Fibroblast of pulmonary artery (primary cell): Measurements from ENCODE around the gene ERP27.

Source experiments
- DNase-seq: peaks from one replicate; pipeline ENCODE4 v3.0.0-alpha.2; 2010; ENCODE audit warnings: low read depth
- H3K4me3 ChIP-seq: replicated peaks from 2 replicates; pipeline ENCODE4 v1.5.1; 2011; ENCODE audit warnings: low read depth, mild to moderate bottlenecking, control low read depth, low read length, moderate library complexity
- CTCF ChIP-seq: IDR thresholded peaks from 2 replicates; pipeline ENCODE4 v1.5.1; 2011; ENCODE audit warnings: mild to moderate bottlenecking, control low read depth, low read length, inconsistent platforms; ENCODE audit errors: missing control alignments

The ERP27 gene

GRCh38 chr12:14938301-14938700 lies at the start of gene ERP27:
TSS of gene ERP27 (minus strand) at chr12:14938537. CDS start at chr12:14938508, 29 bp downstream.
- DNase-seq, result no peak
- H3K4me3 ChIP-seq, result no peak within 1 kb of the TSS
- TF ChIP-seq CTCF, result no peak

- DNase-seq, result no peak
- no peak overlapping the region for H3K4me3 ChIP-seq
- no peak for TF ChIP-seq CTCF
These were observed 49.7 kb upstream of the ERP27 start for GRCh38 chr12:14988035-14988434.

- TF ChIP-seq CTCF, result peak; percentile 6
- no peak for DNase-seq
- H3K4me3 ChIP-seq, result no peak overlapping the region
These were observed 48.1 kb upstream of the ERP27 start for GRCh38 chr12:14986449-14986848.

- no peak overlapping the region for H3K4me3 ChIP-seq
- DNase-seq, result no peak
- TF ChIP-seq CTCF, result no peak
These were observed 46.5 kb upstream of the ERP27 start for GRCh38 chr12:14984766-14985285.

GRCh38 chr12:14984036-14984435 lies 45.7 kb upstream of the ERP27 start:
- no peak for TF ChIP-seq CTCF

DNA sequence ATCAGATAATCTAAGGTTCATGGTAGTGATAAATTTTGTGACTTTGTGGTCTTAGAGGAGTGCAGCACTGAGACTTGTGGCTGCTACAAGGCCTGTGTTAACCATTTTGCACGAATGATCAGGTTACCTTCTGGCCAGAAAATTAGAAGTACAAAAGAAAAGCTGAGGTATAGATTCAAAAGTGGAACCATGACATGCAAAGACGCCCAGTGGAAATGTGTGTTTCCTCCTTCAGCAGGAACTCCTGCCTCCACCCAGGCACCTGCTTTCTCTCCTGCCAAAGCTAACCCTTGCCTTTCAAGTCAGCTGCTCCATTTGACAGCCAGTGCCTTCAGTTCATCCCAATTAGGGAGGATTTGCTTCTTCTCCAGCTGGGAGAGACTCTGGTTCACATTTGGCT lies 44.7 kb upstream of the ERP27 start:
- DNase-seq, result no peak
- no peak for TF ChIP-seq CTCF
- no peak overlapping the region for H3K4me3 ChIP-seq

More at GRCh38 chr12:14984036-14984435, 45.7 kb upstream of the ERP27 start:
- no peak overlapping the region for H3K4me3 ChIP-seq
- no peak for DNase-seq

GRCh38 chr12:14982562-14982961 lies 44.2 kb upstream of the ERP27 start:
- H3K4me3 ChIP-seq, result no peak overlapping the region

More at GRCh38 chr12:14982562-14982961, 44.2 kb upstream of the ERP27 start:
- peak; percentile 52 for DNase-seq
- no peak for TF ChIP-seq CTCF
